Hematopoietic multipotent progenitor cell treated with erythropoietin and hydrocortisone succinate and interleukin-3 and kit ligand, for 17 days (in vitro differentiated cells): Measurements from ENCODE around the gene C19orf85.
"Not testable (repeated sequence)": the region's sequence is repeated elsewhere in the genome, so short reads cannot be mapped to it uniquely, and the experiment has no call there.

Source experiments
- DNase-seq: peaks from one replicate; pipeline ENCODE4 v3.0.0-alpha.2; 2015; ENCODE audit warnings: low spot score

The C19orf85 gene

GRCh38 chr19:55457683-55458457, 6.7 kb downstream of the C19orf85 start:
- DNase-seq: no peak

- DNase-seq: no peak
Observed at GRCh38 chr19:55456347-55456746, 8.2 kb downstream of the C19orf85 start.

GRCh38 chr19:55455576-55456235, 8.8 kb downstream of the C19orf85 start:
- no peak for DNase-seq

GRCh38 chr19:55454787-55455243, 9.7 kb downstream of the C19orf85 start:
- DNase-seq: peak; percentile 65

- no peak for DNase-seq
Observed at GRCh38 chr19:55453511-55454260, 10.9 kb downstream of the C19orf85 start.

- peak; percentile 70 for DNase-seq
Observed at GRCh38 chr19:55452749-55453346, 11.7 kb downstream of the C19orf85 start.

GRCh38 chr19:55451965-55452748, 12.4 kb downstream of the C19orf85 start:
- DNase-seq: no peak

- no peak for DNase-seq
Observed at GRCh38 chr19:55451163-55451964, 13.2 kb downstream of the C19orf85 start.

- no peak for DNase-seq
Observed at GRCh38 chr19:55449469-55449868, 15.1 kb downstream of the C19orf85 start.

- DNase-seq: not testable (repeated sequence)
Observed at GRCh38 chr19:55448175-55448490, 16.4 kb downstream of the C19orf85 start.

GRCh38 chr19:55447421-55448174, 17.0 kb downstream of the C19orf85 start:
- no peak for DNase-seq

GRCh38 chr19:55446060-55446459, 18.5 kb downstream of the C19orf85 start:
- DNase-seq: no peak

- DNase-seq: no peak
Observed at GRCh38 chr19:55444646-55445045, 19.9 kb downstream of the C19orf85 start.

GRCh38 chr19:55443824-55444480, 20.6 kb downstream of the C19orf85 start:
- peak; percentile 75 for DNase-seq

GRCh38 chr19:55443045-55443823, 21.3 kb downstream of the C19orf85 start, which contains the start of gene SHISA7:
Gene SHISA7 (minus strand): TSS chr19:55443300. CDS start chr19:55442863, 437 bp downstream.
- DNase-seq: peak; percentile 62

- DNase-seq: peak; percentile 52
Observed at GRCh38 chr19:55442372-55442961, 22.1 kb downstream of the C19orf85 start.

- DNase-seq: peak; percentile 74
Observed at GRCh38 chr19:55441692-55442321, 22.7 kb downstream of the C19orf85 start.

GRCh38 chr19:55441319-55441691, 23.2 kb downstream of the C19orf85 start:
- DNase-seq: no peak
